Liver (tissue), 9 donors: ENCODE data around the gene SPDYC. TPM values are rescaled to one million over a fixed set of nuclear protein-coding genes. Genes with fewer than 3 reads are reported as not detected.
A peak's percentile ranks its signal among the peaks of the same experiment; 100 is the strongest.
"Not testable (repeated sequence)": the region's sequence is repeated elsewhere in the genome, so short reads cannot be mapped to it uniquely, and the experiment has no call there.

Experiments used
- DNase-seq: peaks from one replicate; pipeline ENCODE4 v3.0.0-alpha.2; 2017; ENCODE audit warnings: low spot score
- H3K27ac ChIP-seq, 2 donors: one replicate each; pipeline ENCODE4 v1.7.0; 2013; ENCODE audit warnings: inconsistent platforms in 2 of 2, low read length in 2 of 2, control low read depth in 1 of 2, low read depth in 1 of 2, mild to moderate bottlenecking in 1 of 2
- H3K27me3 ChIP-seq, 4 donors: one replicate each; pipeline versions ENCODE4 v1.6.1 to v1.7.0; 2013; ENCODE audit warnings: low read length in 3 of 4, inconsistent platforms in 1 of 4, mild to moderate bottlenecking in 1 of 4, moderate library complexity in 1 of 4; ENCODE audit not compliant: control insufficient read depth in 4 of 4, insufficient read depth in 4 of 4
- H3K36me3 ChIP-seq, 4 donors: one replicate each; pipeline versions ENCODE4 v1.6.1 to v1.7.0; 2013; ENCODE audit warnings: low read length in 3 of 4, mild to moderate bottlenecking in 3 of 4, low read depth in 1 of 4, moderate library complexity in 1 of 4; ENCODE audit not compliant: control insufficient read depth in 4 of 4, insufficient read depth in 3 of 4
- H3K4me1 ChIP-seq, 4 donors: one replicate each; pipeline versions ENCODE4 v1.6.1 to v1.7.0; 2013; ENCODE audit warnings: low read length in 3 of 4, mild to moderate bottlenecking in 3 of 4, moderate library complexity in 1 of 4; ENCODE audit not compliant: control insufficient read depth in 4 of 4, insufficient read depth in 4 of 4
- H3K4me3 ChIP-seq, 3 donors: one replicate each; pipeline versions ENCODE4 v1.6.1 to v1.7.0; 2013; ENCODE audit warnings: low read length in 3 of 3, control low read depth in 1 of 3, low read depth in 1 of 3, mild to moderate bottlenecking in 1 of 3
- H3K9ac ChIP-seq, 2 donors: one replicate each; pipeline ENCODE4 v1.7.0; 2013; ENCODE audit warnings: low read length in 2 of 2, mild to moderate bottlenecking in 2 of 2, moderate library complexity in 2 of 2, control low read depth in 1 of 2, low read depth in 1 of 2
- H3K9me3 ChIP-seq, 4 donors: one replicate each; pipeline versions ENCODE4 v1.6.1 to v1.7.0; 2013; ENCODE audit warnings: low read length in 3 of 4; ENCODE audit not compliant: control insufficient read depth in 4 of 4
- ATF3 ChIP-seq: IDR thresholded peaks from 2 replicates; pipeline ENCODE4 v1.6.1; 2016; ENCODE audit warnings: antibody characterized with exemption
- CTCF ChIP-seq: fragments of 150-350 bp; IDR thresholded peaks from 2 replicates; pipeline ENCODE4 v1.5.1; 2017; ENCODE audit warnings: improper control_type of control experiment, low read depth, low read length; ENCODE audit not compliant: missing input control
- FOXA1 ChIP-seq: IDR thresholded peaks from 2 replicates; pipeline ENCODE4 v1.6.1; 2016; ENCODE audit warnings: antibody characterized with exemption
- GABPA ChIP-seq, 2 donors: IDR thresholded peaks in 1 of 2; conservative IDR thresholded peaks in 1 of 2; 2 replicates each; pipeline ENCODE4 v1.6.1; 2016; ENCODE audit warnings: antibody characterized with exemption in 2 of 2, mild to moderate bottlenecking in 1 of 2, moderate library complexity in 1 of 2
- HNF4A ChIP-seq, 2 donors: conservative IDR thresholded peaks; 2 replicates each; pipeline ENCODE4 v1.6.1; 2016; ENCODE audit warnings: antibody characterized with exemption in 2 of 2, mild to moderate bottlenecking in 2 of 2
- HNF4G ChIP-seq: IDR thresholded peaks from 2 replicates; pipeline ENCODE4 v1.6.1; 2016; ENCODE audit warnings: antibody characterized with exemption
- MAX ChIP-seq: IDR thresholded peaks from 2 replicates; pipeline ENCODE4 v1.6.1; 2016; ENCODE audit warnings: antibody characterized with exemption
- RAD21 ChIP-seq, 2 donors: IDR thresholded peaks; 2 replicates each; pipeline ENCODE4 v1.6.1; 2016; ENCODE audit warnings: antibody characterized with exemption in 2 of 2, mild to moderate bottlenecking in 2 of 2
- REST ChIP-seq: IDR thresholded peaks from 2 replicates; pipeline ENCODE4 v1.6.1; 2016; ENCODE audit warnings: antibody characterized with exemption, mild to moderate bottlenecking
- RXRA ChIP-seq, 2 donors: IDR thresholded peaks; 2 replicates each; pipeline ENCODE4 v1.6.1; 2017 to 2018; ENCODE audit warnings: antibody characterized with exemption in 2 of 2, mild to moderate bottlenecking in 1 of 2
- SP1 ChIP-seq: IDR thresholded peaks from 2 replicates; pipeline ENCODE4 v1.6.1; 2018; ENCODE audit warnings: antibody characterized with exemption, mild to moderate bottlenecking
- TAF1 ChIP-seq: conservative IDR thresholded peaks from 2 replicates; pipeline ENCODE4 v1.6.1; 2016; ENCODE audit warnings: antibody characterized with exemption, mild to moderate bottlenecking
- YY1 ChIP-seq: IDR thresholded peaks from 2 replicates; pipeline ENCODE4 v1.6.1; 2016; ENCODE audit warnings: antibody characterized with exemption, mild to moderate bottlenecking
- ZBTB33 ChIP-seq: IDR thresholded peaks from 2 replicates; pipeline ENCODE4 v1.6.1; 2016; ENCODE audit warnings: antibody characterized with exemption
- whole genome bisulfite sequencing: extraction: QIAGEN DNeasy Blood & Tissue Kit; methylation state at CpG from one replicate; pipeline ENCODE4 v1.1.7; 2013; 5-methylcytosine and 5-hydroxymethylcytosine counted together
- polyA plus RNA-seq, 2 donors: library from polyadenylated mRNA; stranded (reverse) in 1 of 2; unstranded in 1 of 2; fragments of 200-250 nt in 1 of 2; fragments of >200 nt in 1 of 2; fragmentation: Nextera tagmentation in 1 of 2; extraction: Ambion mirVana in 1 of 2; gene quantifications; one replicate each; pipeline versions ENCODE4 v1.2.1 to v1.2.3, GENCODE V29; 2013 to 2015
- total RNA-seq, 2 donors: library from RNA; depleted of rRNA; stranded (reverse); fragments of >200 nt; gene quantifications; one replicate each; pipeline ENCODE4 v1.2.3, GENCODE V29; 2014
- donor health status: healthy.
- donor health status: healthy.
- donor health status: healthy.
- donor health status: healthy.
- donor health status: healthy.

SPDYC gene
- total and polyA plus RNA-seq, 4 donors: 0.08 to 1.1 (median 0.52) TPM; not detected in 1

- 90% methylated on average over 2 of the region's 2 CpGs for WGBS
- no peaks in the 10 kb centered on the region for H3K9me3 ChIP-seq
- peak overlapping the region in 1 of 3 donors; percentile 42 for H3K4me3 ChIP-seq
- H3K4me1 ChIP-seq: peaks cover 9 to 46% (median 41%) of the 10 kb centered on the region in 4 donors
- H3K27ac ChIP-seq: no peak overlapping the region
- no peak overlapping the region for H3K9ac ChIP-seq
- TF ChIP-seq FOXA1 (no peak), HNF4A (conservative IDR thresholded peaks at IDR 0.05) (no peak), REST (no peak), RXRA (IDR thresholded peaks at IDR 0.05) (no peak), TAF1 (no peak)
- DNase-seq: no peak
- no peaks in the 10 kb centered on the region for H3K27me3 ChIP-seq
- H3K36me3 ChIP-seq: no peaks in the 10 kb centered on the region
Observed at GRCh38 chr11:65147352-65148075, 22.5 kb upstream of the SPDYC start.

GRCh38 chr11:65148657-65149056 is 21.4 kb upstream of the SPDYC start:
- no peak for TF ChIP-seq YY1
- no peak for TF ChIP-seq RAD21 (IDR thresholded peaks at IDR 0.05)
- TF ChIP-seq MAX: no peak
- TF ChIP-seq GABPA (IDR thresholded peaks at IDR 0.05 in 1 of 2, conservative IDR thresholded peaks at IDR 0.05 in 1 of 2): no peak
- no peak for TF ChIP-seq HNF4G
- TF ChIP-seq ZBTB33: no peak
- TF ChIP-seq HNF4A (conservative IDR thresholded peaks at IDR 0.05): no peak
- TF ChIP-seq TAF1: no peak
- no peak for TF ChIP-seq CTCF
- no peak for TF ChIP-seq FOXA1
- TF ChIP-seq SP1: no peak
- TF ChIP-seq ATF3: no peak
- Histone ChIP-seq H3K4me3 (no peak overlapping the region), H3K4me1 (peaks cover 9 to 46% (median 40%) of the 10 kb centered on the region in 4 donors), H3K36me3 (no peaks in the 10 kb centered on the region), H3K27me3 (no peaks in the 10 kb centered on the region), H3K9me3 (no peaks in the 10 kb centered on the region), H3K27ac (no peak overlapping the region), H3K9ac (no peak overlapping the region)
- no peak for DNase-seq
- 92% methylated on average over 5 of the region's 5 CpGs for WGBS

DNA sequence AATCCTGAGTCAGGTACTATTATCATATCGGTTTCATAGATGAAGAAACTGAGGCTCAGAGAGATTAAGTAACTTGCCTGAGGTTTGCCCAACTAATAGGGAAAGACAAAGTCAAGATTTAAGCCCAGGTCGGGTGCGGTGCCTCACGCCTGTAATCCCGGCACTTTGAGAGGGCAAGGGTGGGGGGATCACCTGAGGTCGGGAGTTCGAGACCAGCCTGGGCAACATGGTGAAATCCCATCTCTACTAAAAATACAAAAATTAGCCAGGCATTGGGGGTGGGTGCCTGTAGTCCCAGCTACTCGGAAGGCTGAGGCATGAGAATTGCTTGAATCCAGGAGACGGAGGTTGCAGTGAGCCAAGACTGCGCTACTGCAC is 19.9 kb upstream of the SPDYC start:
- peaks cover 9 to 39% (median 36%) of the 10 kb centered on the region in 4 donors for H3K4me1 ChIP-seq
- not testable (repeated sequence) for H3K36me3 ChIP-seq, DNase-seq, H3K9me3 ChIP-seq, H3K27me3 ChIP-seq, H3K9ac ChIP-seq, H3K4me3 ChIP-seq
- 83% methylated on average over 10 of the region's 10 CpGs for WGBS
- peak overlapping the region in 1 of 2 donors; percentile 69 for H3K27ac ChIP-seq
